Iris pigment epithelial cell (primary cell): ENCODE data around the gene TCF4.

Experiments
- DNase-seq: peaks from one replicate; pipeline ENCODE4 v3.0.0-alpha.2; 2011; ENCODE audit warnings: low read depth

Gene TCF4

GRCh38 chr18:55585920-55586561, 2.0 kb downstream of the TCF4 start:
- DNase-seq = peak; percentile 35

GRCh38 chr18:55585065-55585919, 2.7 kb downstream of the TCF4 start:
- peak; percentile 6 for DNase-seq

GRCh38 chr18:55584201-55584600, 3.8 kb downstream of the TCF4 start:
- no peak for DNase-seq

- peak; percentile 15 for DNase-seq
These were observed 5.7 kb downstream of the TCF4 start for GRCh38 chr18:55582325-55582724.

GRCh38 chr18:55579501-55580270, 8.3 kb downstream of the TCF4 start:
- DNase-seq = peak; percentile 61

- no peak for DNase-seq
These were observed 10.0 kb downstream of the TCF4 start for GRCh38 chr18:55577812-55578539.

- DNase-seq = no peak
These were observed 12.0 kb downstream of the TCF4 start for GRCh38 chr18:55576001-55576400.

- DNase-seq = no peak
These were observed 12.9 kb downstream of the TCF4 start for GRCh38 chr18:55575066-55575465.

- no peak for DNase-seq
These were observed 14.6 kb downstream of the TCF4 start for GRCh38 chr18:55573386-55573785.

GRCh38 chr18:55570966-55571365, 17.0 kb downstream of the TCF4 start:
- DNase-seq = no peak

- DNase-seq = no peak
These were observed 21.5 kb downstream of the TCF4 start for GRCh38 chr18:55566456-55566935.

GRCh38 chr18:55559739-55560138, 28.3 kb downstream of the TCF4 start:
- no peak for DNase-seq

- DNase-seq = no peak
These were observed 30.8 kb downstream of the TCF4 start for GRCh38 chr18:55557211-55557610.

GRCh38 chr18:55555395-55556027, 32.5 kb downstream of the TCF4 start:
- DNase-seq = no peak

GRCh38 chr18:55552526-55553189, 35.3 kb downstream of the TCF4 start:
- DNase-seq = peak; percentile 37

GRCh38 chr18:55551227-55551626, 36.8 kb downstream of the TCF4 start:
- no peak for DNase-seq

- DNase-seq = no peak
These were observed 37.5 kb downstream of the TCF4 start for GRCh38 chr18:55550471-55550870.

- DNase-seq = no peak
These were observed 38.4 kb downstream of the TCF4 start for GRCh38 chr18:55549474-55550104.

GRCh38 chr18:55547705-55548056, 40.3 kb downstream of the TCF4 start:
- no peak for DNase-seq
